Cardiac fibroblast (primary cell): ENCODE results near the gene PGM2L1.

Experiments
- DNase-seq, 2 donors: peaks; one replicate each; pipeline versions ENCODE4 v3.0.0 to v3.0.0-alpha.2; 2010; ENCODE audit warnings: low read depth in 2 of 2
- H3K4me3 ChIP-seq, 2 donors: replicated peaks in 1 of 2; 1 replicate in 1 of 2; 2 replicates in 1 of 2; pipeline ENCODE4 v1.5.1; 2011; ENCODE audit warnings: low read depth in 2 of 2, low read length in 2 of 2, mild to moderate bottlenecking in 2 of 2, moderate library complexity in 1 of 2
- TF ChIP-seq, protein P1 (sequence below): IDR thresholded peaks from one replicate; pipeline ENCODE4 v1.5.1; 2011; ENCODE audit warnings: low read depth, mild to moderate bottlenecking, low read length, inconsistent platforms

PGM2L1 gene

GRCh38 chr11:74330075-74330858 is 68.0 kb downstream of the PGM2L1 start:
- DNase-seq, result peak; percentile 52 to 80
- H3K4me3 ChIP-seq, result no peak overlapping the region
- TF ChIP-seq, protein P1, sequence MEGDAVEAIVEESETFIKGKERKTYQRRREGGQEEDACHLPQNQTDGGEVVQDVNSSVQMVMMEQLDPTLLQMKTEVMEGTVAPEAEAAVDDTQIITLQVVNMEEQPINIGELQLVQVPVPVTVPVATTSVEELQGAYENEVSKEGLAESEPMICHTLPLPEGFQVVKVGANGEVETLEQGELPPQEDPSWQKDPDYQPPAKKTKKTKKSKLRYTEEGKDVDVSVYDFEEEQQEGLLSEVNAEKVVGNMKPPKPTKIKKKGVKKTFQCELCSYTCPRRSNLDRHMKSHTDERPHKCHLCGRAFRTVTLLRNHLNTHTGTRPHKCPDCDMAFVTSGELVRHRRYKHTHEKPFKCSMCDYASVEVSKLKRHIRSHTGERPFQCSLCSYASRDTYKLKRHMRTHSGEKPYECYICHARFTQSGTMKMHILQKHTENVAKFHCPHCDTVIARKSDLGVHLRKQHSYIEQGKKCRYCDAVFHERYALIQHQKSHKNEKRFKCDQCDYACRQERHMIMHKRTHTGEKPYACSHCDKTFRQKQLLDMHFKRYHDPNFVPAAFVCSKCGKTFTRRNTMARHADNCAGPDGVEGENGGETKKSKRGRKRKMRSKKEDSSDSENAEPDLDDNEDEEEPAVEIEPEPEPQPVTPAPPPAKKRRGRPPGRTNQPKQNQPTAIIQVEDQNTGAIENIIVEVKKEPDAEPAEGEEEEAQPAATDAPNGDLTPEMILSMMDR, result no peak

DNA sequence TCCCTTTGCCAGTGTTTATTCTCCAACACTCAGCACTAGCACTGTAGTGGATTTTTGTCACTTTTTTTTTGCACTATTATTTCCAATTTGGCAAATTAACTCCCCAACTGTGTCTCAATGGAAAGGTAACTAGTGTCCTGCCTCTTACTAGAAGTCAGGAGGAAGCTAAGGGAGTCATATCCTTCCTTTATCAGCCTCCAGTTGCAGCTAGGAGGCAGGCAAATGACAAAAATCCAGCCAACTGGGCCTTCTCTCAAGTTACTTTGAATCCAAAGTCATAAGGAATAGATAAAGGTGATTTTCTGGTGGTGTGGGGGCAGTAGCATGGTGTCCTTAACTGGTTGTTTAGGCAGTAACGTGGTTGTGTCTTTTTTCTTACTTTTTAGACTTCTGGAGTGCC is 71.2 kb downstream of the PGM2L1 start:
- no peak for DNase-seq
- H3K4me3 ChIP-seq, result no peak overlapping the region
- TF ChIP-seq, protein P1, result no peak

DNA sequence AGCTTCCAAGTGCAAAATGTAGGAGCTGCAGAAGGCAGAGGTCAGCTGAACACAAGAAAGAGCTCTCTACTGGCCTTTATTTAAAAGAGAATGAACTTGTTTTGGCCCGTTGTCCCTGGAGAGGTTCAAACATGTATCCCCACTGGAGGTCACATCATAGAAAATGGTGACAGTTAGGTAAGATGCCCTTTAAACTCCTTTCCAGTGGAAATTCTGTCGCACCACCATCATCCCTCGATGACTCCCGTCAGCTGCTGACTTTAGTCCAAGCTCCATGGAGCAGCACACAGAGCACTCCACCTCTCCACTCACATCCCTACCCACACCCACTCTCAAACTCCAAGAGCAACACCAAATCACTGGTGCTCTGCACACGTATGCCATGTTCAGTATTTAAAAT is 71.6 kb downstream of the PGM2L1 start:
- H3K4me3 ChIP-seq, result no peak overlapping the region
- DNase-seq, result no peak
- TF ChIP-seq, protein P1, result no peak

DNA sequence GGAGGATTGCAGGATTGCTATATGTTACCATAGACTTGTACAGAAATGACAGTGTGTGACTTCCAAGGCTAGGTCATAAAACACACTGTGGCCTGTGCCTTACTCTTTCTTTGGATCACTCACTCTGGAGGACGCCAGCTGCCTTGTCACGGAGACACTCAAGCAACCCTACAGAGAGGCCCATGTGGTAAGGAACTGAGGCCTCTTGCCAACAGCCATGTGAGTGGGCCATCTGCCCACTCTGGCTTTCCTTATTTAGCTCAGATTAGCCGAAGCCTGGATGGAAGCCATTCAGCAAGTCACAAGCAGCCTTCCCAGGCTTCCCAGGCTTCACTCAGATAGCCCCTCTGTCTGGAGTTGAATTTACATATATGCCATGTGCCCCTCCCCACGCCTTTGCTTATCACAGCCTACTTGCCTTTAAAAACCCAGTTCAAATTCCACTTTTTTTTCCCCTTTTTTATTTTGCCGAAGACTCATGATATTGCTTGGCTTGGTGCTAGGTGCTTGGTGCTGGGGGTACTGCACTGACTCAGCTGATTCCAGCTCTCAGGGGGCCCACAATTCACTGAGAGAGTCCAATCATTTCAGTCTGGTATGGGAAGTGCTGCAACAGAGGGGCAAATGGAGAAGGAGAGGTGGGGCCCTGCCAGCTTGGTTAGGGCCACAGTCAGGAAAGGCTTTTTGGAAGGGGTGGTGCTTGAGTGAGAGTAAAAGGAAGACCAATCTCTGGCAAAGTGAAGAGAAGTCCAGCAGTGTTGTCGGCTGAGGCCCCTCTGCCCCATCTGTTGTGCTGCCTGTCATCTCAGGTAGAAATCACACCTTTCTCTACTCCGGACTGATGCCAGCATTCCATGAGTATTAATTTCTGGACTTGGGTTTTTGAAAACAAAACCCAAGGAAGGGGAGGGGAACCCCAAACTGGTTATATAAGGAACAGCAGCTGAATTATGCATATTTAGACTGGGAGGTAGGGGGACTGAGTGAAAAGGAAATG is 72.3 kb downstream of the PGM2L1 start:
- no peak overlapping the region for H3K4me3 ChIP-seq
- peak; percentile 84 to 98 for DNase-seq
- TF ChIP-seq, protein P1, result no peak

DNA sequence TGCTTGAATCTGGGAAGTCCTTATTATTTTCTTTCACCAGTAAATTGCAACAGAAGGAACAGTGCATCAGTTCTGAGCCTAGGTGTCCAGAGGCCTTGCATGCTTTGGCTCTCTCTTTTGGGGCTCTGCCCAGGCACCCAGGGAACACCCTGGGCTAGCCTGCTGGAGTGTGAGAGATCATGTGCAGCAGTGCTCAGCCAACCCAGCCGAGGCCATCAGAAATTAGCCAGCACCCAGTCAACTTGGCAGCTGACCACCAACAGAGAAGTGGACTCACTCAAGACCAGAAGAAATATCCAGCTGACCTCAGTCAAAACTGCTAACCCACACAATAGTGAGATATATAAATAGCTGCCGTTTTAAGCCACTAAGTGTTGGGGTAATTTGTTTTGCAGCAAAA is 75.6 kb downstream of the PGM2L1 start:
- TF ChIP-seq, protein P1, result no peak
- H3K4me3 ChIP-seq, result no peak overlapping the region
- peak; percentile 48 to 81 for DNase-seq

GRCh38 chr11:74321487-74322188 is 76.6 kb downstream of the PGM2L1 start:
- no peak overlapping the region for H3K4me3 ChIP-seq
- TF ChIP-seq, protein P1, result peak; percentile 69
- DNase-seq, result peak; percentile 74 to 88
